H9 (cell line): ENCODE results near the gene LRRC42. TPM values are rescaled to one million over a fixed set of nuclear protein-coding genes. Genes with fewer than 3 reads are reported as not detected.

ENCODE experiments used
- DNase-seq: peaks from one replicate; pipeline ENCODE4 v3.0.0-alpha.2; 2017
- H2AFZ ChIP-seq: one replicate; pipeline ENCODE4 v1.6.1; 2013; ENCODE audit warnings: mild to moderate bottlenecking, low read length, control low read depth, moderate library complexity
- H2AK5ac ChIP-seq: 2 replicates; pipeline ENCODE4 v1.6.1; 2013; ENCODE audit warnings: low read length, control low read depth, mixed read lengths; ENCODE audit not compliant: insufficient read length
- H2BK120ac ChIP-seq: one replicate; pipeline ENCODE4 v1.6.1; 2013; ENCODE audit warnings: low read depth, mild to moderate bottlenecking, low read length, control low read depth, inconsistent platforms; ENCODE audit not compliant: poor library complexity, severe bottlenecking
- H2BK12ac ChIP-seq: 2 replicates; pipeline ENCODE4 v1.6.1; 2013; ENCODE audit warnings: low read length, control low read depth, mixed read lengths, low read depth; ENCODE audit not compliant: insufficient read length
- H2BK15ac ChIP-seq: 2 replicates; pipeline ENCODE4 v1.6.1; 2013; ENCODE audit warnings: low read depth, low read length, control low read depth
- H2BK20ac ChIP-seq: one replicate; pipeline ENCODE4 v1.6.1; 2013; ENCODE audit warnings: low read depth, mild to moderate bottlenecking, low read length, control low read depth, inconsistent platforms; ENCODE audit not compliant: poor library complexity, severe bottlenecking
- H2BK5ac ChIP-seq: 2 replicates; pipeline ENCODE4 v1.6.1; 2013; ENCODE audit warnings: low read length, control low read depth, mixed read lengths; ENCODE audit not compliant: insufficient read length
- H3K14ac ChIP-seq: 2 replicates; pipeline ENCODE4 v1.6.1; 2013; ENCODE audit warnings: low read length, control low read depth; ENCODE audit not compliant: insufficient read depth
- H3K18ac ChIP-seq: 2 replicates; pipeline ENCODE4 v1.6.1; 2013; ENCODE audit warnings: low read depth, mild to moderate bottlenecking, mixed read lengths, low read length, control low read depth; ENCODE audit not compliant: insufficient read length
- H3K23ac ChIP-seq: 2 replicates; pipeline ENCODE4 v1.6.1; 2013; ENCODE audit warnings: low read length, control low read depth, mixed read lengths, low read depth; ENCODE audit not compliant: insufficient read length
- H3K23me2 ChIP-seq: 2 replicates; pipeline ENCODE4 v1.6.1; 2013; ENCODE audit warnings: low read depth, mild to moderate bottlenecking, mixed read lengths, low read length, control low read depth; ENCODE audit not compliant: insufficient read length, poor library complexity, severe bottlenecking
- H3K27ac ChIP-seq: 2 replicates; pipeline ENCODE4 v1.5.1; 2013; ENCODE audit warnings: low read length, control low read depth, mixed read lengths, low read depth; ENCODE audit not compliant: insufficient read length
- H3K27me3 ChIP-seq: 2 replicates; pipeline ENCODE4 v1.6.1; 2013; ENCODE audit warnings: low read length, control low read depth, inconsistent platforms; ENCODE audit not compliant: insufficient read depth
- H3K4ac ChIP-seq: 2 replicates; pipeline ENCODE4 v1.6.1; 2013; ENCODE audit warnings: low read depth, mild to moderate bottlenecking, control low read depth, inconsistent platforms, low read length, moderate library complexity
- H3K4me1 ChIP-seq: 2 replicates; pipeline ENCODE4 v1.6.1; 2013; ENCODE audit warnings: low read length, control low read depth, inconsistent platforms; ENCODE audit not compliant: insufficient read depth
- H3K4me2 ChIP-seq: 2 replicates; pipeline ENCODE4 v1.6.1; 2013; ENCODE audit warnings: low read length, control low read depth, mixed read lengths; ENCODE audit not compliant: insufficient read length, insufficient read depth
- H3K56ac ChIP-seq: 2 replicates; pipeline ENCODE4 v1.6.1; 2013; ENCODE audit warnings: low read depth, mild to moderate bottlenecking, mixed read lengths, low read length, control low read depth; ENCODE audit not compliant: insufficient read length
- H3K79me1 ChIP-seq: 2 replicates; pipeline ENCODE4 v1.6.1; 2013; ENCODE audit warnings: low read depth, mild to moderate bottlenecking, moderate library complexity, low read length, control low read depth, inconsistent platforms; ENCODE audit not compliant: insufficient read depth, poor library complexity, severe bottlenecking
- H3K79me2 ChIP-seq: 2 replicates; pipeline ENCODE4 v1.6.1; 2013; ENCODE audit warnings: low read length, control low read depth, inconsistent platforms; ENCODE audit not compliant: insufficient read depth
- H3K9ac ChIP-seq: 2 replicates; pipeline ENCODE4 v1.6.1; 2013; ENCODE audit warnings: low read length, control low read depth, mixed read lengths; ENCODE audit not compliant: insufficient read length; ENCODE audit errors: extremely low read depth
- H3K9me3 ChIP-seq: one replicate; pipeline ENCODE4 v1.6.1; 2013; ENCODE audit warnings: low read depth, low read length, inconsistent platforms; ENCODE audit not compliant: control insufficient read depth
- H3T11ph ChIP-seq: one replicate; pipeline ENCODE4 v1.6.1; 2013; ENCODE audit warnings: mild to moderate bottlenecking, low read length, control low read depth, inconsistent platforms
- H4K20me1 ChIP-seq: one replicate; pipeline ENCODE4 v1.6.1; 2013; ENCODE audit not compliant: control insufficient read depth, insufficient read length, insufficient read depth
- H4K5ac ChIP-seq: 2 replicates; pipeline ENCODE4 v1.6.1; 2013; ENCODE audit warnings: low read depth, mild to moderate bottlenecking, mixed read lengths, low read length, control low read depth; ENCODE audit not compliant: insufficient read length
- H4K8ac ChIP-seq: replicated peaks from 2 replicates; pipeline ENCODE4 v1.6.1; 2013; ENCODE audit warnings: low read length, control low read depth, mixed read lengths, low read depth; ENCODE audit not compliant: insufficient read length
- H4K91ac ChIP-seq: 2 replicates; pipeline ENCODE4 v1.6.1; 2013; ENCODE audit warnings: low read depth, mild to moderate bottlenecking, moderate library complexity, mixed read lengths, low read length, control low read depth; ENCODE audit not compliant: insufficient read length
- H3K27ac Mint-ChIP-seq, 3 experiments: 2 replicates in 2 of 3; 3 replicates in 1 of 3; pipeline ENCODE4 v1.8.0; 2020 to 2021; ENCODE audit warnings: mixed read lengths in 3 of 3, mild to moderate bottlenecking in 1 of 3, moderate library complexity in 1 of 3
- H3K27me3 Mint-ChIP-seq: 2 replicates; pipeline ENCODE4 v1.8.0; 2021; ENCODE audit warnings: low read depth, mild to moderate bottlenecking, moderate library complexity, mixed read lengths
- H3K36me3 Mint-ChIP-seq, 3 experiments: 2 replicates in 2 of 3; 3 replicates in 1 of 3; pipeline ENCODE4 v1.8.0; 2020 to 2021; ENCODE audit warnings: low read depth in 3 of 3, mixed read lengths in 3 of 3; ENCODE audit not compliant: insufficient read depth in 1 of 3
- H3K4me1 Mint-ChIP-seq, 2 experiments: 2 replicates each; pipeline ENCODE4 v1.8.0; 2020; ENCODE audit warnings: mixed read lengths in 2 of 2
- H3K4me3 Mint-ChIP-seq, 2 experiments: 2 replicates in 1 of 2; 3 replicates in 1 of 2; pipeline ENCODE4 v1.8.0; 2020 to 2021; ENCODE audit warnings: mild to moderate bottlenecking in 2 of 2, mixed read lengths in 2 of 2, moderate library complexity in 1 of 2
- H3K9me3 Mint-ChIP-seq, 2 experiments: 2 replicates in 1 of 2; 3 replicates in 1 of 2; pipeline ENCODE4 v1.8.0; 2020; ENCODE audit warnings: mild to moderate bottlenecking in 2 of 2, mixed read lengths in 2 of 2, moderate library complexity in 1 of 2
- CTCF ChIP-seq: fragments of 200-600 bp; sonication (generic); conservative IDR thresholded peaks from 3 replicates; pipeline ENCODE4 v1.8.0; 2021; ENCODE audit warnings: antibody characterized with exemption, mild to moderate bottlenecking
- WGBS: extraction: QIAGEN DNeasy Blood & Tissue Kit; methylation state at CpG from one replicate; pipeline ENCODE4 v1.1.7; 2013; ENCODE audit warnings: missing lambda C conversion rate, low lambda C conversion rate, mixed read lengths; ENCODE audit not compliant: insufficient read length; ENCODE audit errors: extremely low coverage; 5-methylcytosine and 5-hydroxymethylcytosine counted together
- total RNA-seq: library from RNA; stranded (reverse); gene quantifications from 2 replicates; pipeline ENCODE4 v1.2.1, GENCODE V29; 2021

The LRRC42 gene
- total RNA-seq, 1 experiment from 2014 or later: 36.3 TPM

DNA sequence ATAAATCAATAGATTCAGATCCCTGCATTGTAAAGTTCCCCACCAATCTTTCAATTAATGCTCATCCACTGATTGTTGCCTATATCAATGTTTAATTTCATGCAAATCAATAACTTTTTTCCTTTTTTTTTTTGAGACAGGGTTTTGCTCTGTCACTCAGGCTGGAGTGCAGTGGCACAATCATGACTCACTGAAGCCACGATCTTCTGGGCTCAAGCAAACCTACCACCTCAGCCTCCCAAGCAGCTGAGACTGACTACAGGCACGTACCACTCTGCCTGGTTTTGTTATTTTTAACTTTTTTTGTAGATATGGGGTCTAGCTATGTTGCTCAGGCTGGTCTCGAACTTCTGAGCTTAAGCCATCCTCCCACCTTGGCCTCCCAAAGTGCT is 26.5 kb upstream of the LRRC42 start:
- no peak for TF ChIP-seq CTCF
- H2BK20ac ChIP-seq: no peak overlapping the region
- H3K4me3 Mint-ChIP-seq: no peak overlapping the region

More for the DNA sequence above, 26.5 kb upstream of the LRRC42 start:
- no peak overlapping the region for H4K91ac ChIP-seq
- H2BK120ac ChIP-seq: no peak overlapping the region
- no peak overlapping the region for H3T11ph ChIP-seq
- H3K9me3 ChIP-seq: no peaks in the 10 kb centered on the region
- H3K23me2 ChIP-seq: no peaks in the 10 kb centered on the region
- H2BK12ac ChIP-seq: no peak overlapping the region
- H3K79me1 ChIP-seq: no peaks in the 10 kb centered on the region
- peaks cover 10 to 42% (median 29%) of the 10 kb centered on the region in 3 experiments for H3K36me3 Mint-ChIP-seq
- no peaks in the 10 kb centered on the region for H4K20me1 ChIP-seq
- no peak overlapping the region for H4K8ac ChIP-seq
- no peak overlapping the region for H2AK5ac ChIP-seq
- no peak overlapping the region for H3K27ac ChIP-seq
- no peak for DNase-seq
- H3K56ac ChIP-seq: no peak overlapping the region
- H2AFZ ChIP-seq: no peak overlapping the region
- no peak overlapping the region for H3K23ac ChIP-seq
- no peaks in the 10 kb centered on the region for H3K27me3 Mint-ChIP-seq
- H3K9ac ChIP-seq: no peak overlapping the region
- H4K5ac ChIP-seq: no peak overlapping the region
- H3K27ac Mint-ChIP-seq: peak overlapping the region in 1 of 3 experiments; percentile 52; a peak in 1 of 7 replicates
- no peaks in the 10 kb centered on the region for H3K79me2 ChIP-seq
- H3K4me1 Mint-ChIP-seq: peaks cover 8 to 10% of the 10 kb centered on the region in 2 experiments
- no CpG with 5 or more reads among the region's 3 CpGs for WGBS
- peaks cover 0 to 5% of the 10 kb centered on the region in 2 experiments; a peak in 2 of 5 replicates for H3K9me3 Mint-ChIP-seq
- H3K4me1 ChIP-seq: no peaks in the 10 kb centered on the region; the same call in 1 of the 2 replicates
- H3K18ac ChIP-seq: no peak overlapping the region
- no peak overlapping the region for H3K14ac ChIP-seq
- H3K4ac ChIP-seq: no peak overlapping the region
- no peak overlapping the region for H2BK5ac ChIP-seq
- H3K27me3 ChIP-seq: no peaks in the 10 kb centered on the region
- no peak overlapping the region for H2BK15ac ChIP-seq
- H3K4me2 ChIP-seq: no peak overlapping the region
